ENCODE results near the gene RNF225.

The RNF225 gene

GRCh38 chr19:58356766-58357480 lies 38.5 kb upstream of the RNF225 start:
- TF ChIP-seq CTCF (IDR thresholded peaks at IDR 0.05) = no peak

DNA sequence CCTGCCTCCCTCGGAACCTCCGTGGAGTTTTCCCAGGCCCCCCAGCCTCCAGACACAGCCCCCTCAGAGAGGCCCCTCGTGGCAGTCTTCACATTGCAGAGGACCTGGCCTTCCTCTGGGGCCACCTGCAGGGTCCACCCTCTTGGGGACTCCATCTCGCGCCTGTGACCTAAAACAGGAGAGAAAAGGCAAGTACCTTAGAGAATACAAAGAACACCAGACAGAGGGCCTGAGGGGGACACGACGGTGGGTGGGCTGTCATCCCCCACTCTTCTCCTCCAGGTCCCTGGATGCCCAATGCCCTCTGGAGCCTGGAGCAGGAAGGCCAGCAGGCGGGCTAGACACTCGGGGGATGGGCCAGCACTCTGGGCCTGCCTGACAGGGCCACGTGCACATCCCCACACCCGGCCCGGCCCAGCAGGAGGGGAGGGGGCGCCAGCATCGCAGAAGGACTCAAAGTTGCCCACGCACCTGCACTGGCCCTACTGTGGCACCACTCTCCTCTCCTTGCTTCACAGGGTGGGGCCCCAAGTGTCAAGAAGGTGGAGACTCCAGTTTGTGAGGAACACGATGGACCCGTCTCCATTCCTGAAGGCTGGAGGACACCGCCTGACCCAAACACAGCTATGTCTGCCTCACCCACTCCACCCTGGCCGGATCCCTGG lies 37.8 kb upstream of the RNF225 start:
- no peak for TF ChIP-seq CTCF (IDR thresholded peaks at IDR 0.05)

- TF ChIP-seq CTCF (IDR thresholded peaks at IDR 0.05) = no peak
These were observed 33.6 kb upstream of the RNF225 start for GRCh38 chr19:58361900-58362271.

- TF ChIP-seq CTCF (IDR thresholded peaks at IDR 0.05) = no peak
These were observed 33.0 kb upstream of the RNF225 start, which contains the start of gene ZNF497 for GRCh38 chr19:58362272-58362994. Gene ZNF497 (minus strand): TSS chr19:58362751. CDS start chr19:58357635, 5,116 bp downstream.

DNA sequence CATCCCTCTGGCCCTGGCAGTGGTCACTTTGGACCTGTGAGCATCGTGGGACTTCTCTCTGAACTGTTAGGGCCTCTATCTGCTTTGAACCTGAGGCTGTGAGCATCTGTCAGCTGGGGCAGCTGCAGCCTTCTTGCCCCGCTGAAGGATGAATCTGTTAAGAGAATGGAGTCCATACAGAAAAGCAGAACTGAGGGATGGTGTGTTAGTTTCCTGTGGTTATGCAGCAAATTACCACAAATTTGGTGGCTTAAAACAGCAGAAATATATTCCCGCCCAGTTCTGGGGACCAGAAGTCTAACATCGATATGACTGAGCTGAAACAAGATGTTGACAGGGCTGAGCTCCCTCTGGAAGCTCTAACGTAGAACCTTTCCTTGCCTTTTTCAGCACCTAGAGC lies 31.3 kb upstream of the RNF225 start:
- TF ChIP-seq CTCF (IDR thresholded peaks at IDR 0.05) = no peak

DNA sequence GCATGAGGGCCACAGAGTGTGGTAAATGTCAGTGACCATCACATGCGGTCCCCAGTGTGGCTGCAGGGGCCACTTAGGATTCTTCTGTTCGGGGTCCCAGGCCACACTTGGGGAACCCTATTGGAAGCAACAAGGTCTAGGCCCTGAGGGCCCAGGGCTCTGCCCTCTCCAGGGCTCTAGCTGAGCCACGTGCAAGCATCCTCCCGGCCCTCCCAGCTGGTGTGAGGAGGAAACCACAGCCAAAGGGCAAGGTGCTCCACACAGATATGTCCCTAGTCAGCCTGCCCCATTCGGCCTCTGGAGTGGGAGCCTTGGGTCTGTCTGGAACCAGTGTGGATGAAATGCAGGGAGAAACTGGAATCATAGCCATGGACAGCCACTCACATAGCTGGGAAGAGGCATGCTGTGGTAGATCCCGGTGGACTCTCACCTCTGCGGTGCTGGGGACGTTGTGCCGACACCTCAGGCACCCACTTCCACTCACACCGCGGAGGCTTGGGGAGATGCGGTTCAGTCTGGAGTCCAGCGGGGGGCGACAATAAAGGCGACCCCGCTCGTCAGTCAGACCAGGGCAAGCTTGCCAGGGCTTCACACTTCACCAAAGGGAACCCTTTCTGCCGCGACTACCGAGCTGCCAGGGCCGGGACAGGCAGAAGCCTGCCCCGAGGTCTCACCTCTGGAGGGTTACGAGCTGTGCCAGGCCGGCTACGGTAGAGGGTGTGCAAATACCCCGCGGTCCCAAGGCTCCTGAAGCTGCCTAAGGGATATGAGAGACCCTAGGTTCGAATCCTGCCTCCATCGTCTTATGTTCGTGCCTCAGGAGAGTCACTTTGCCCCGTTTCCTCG lies 28.6 kb upstream of the RNF225 start:
- no peak for TF ChIP-seq CTCF (IDR thresholded peaks at IDR 0.05)

All from LNCAP (cell line).